Measurements from ENCODE around the gene DCDC2C.

Gene DCDC2C

DNA sequence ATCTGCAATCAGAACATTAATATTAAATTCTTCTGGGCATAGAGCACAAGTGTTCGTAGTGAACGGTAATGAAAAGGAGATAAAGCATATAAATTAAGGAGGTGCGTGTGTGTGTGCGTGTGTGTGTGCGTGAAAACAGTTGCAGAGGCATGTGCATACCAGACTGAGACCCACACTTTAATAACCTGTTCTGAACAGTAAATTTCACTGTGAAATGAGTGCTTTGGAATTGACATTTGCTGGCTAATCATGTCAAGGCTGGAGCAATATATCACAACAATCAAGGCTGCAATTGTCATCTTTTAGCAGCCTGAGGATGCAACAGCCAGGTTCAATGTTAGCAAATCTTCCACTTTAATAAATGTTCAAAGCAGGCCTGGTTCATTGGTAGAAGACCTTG lies 57.9 kb downstream of the DCDC2C start:
- no peak for DNase-seq (ENCODE audit: low read depth)
- in situ Hi-C loops (cut with HindIII; ENCODE audit: low sequenced_read_pairs) = no loop called here
- TF ChIP-seq, protein P1, sequence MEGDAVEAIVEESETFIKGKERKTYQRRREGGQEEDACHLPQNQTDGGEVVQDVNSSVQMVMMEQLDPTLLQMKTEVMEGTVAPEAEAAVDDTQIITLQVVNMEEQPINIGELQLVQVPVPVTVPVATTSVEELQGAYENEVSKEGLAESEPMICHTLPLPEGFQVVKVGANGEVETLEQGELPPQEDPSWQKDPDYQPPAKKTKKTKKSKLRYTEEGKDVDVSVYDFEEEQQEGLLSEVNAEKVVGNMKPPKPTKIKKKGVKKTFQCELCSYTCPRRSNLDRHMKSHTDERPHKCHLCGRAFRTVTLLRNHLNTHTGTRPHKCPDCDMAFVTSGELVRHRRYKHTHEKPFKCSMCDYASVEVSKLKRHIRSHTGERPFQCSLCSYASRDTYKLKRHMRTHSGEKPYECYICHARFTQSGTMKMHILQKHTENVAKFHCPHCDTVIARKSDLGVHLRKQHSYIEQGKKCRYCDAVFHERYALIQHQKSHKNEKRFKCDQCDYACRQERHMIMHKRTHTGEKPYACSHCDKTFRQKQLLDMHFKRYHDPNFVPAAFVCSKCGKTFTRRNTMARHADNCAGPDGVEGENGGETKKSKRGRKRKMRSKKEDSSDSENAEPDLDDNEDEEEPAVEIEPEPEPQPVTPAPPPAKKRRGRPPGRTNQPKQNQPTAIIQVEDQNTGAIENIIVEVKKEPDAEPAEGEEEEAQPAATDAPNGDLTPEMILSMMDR (IDR thresholded peaks at IDR 0.05; ENCODE audit: low read depth, low read length, missing control alignments) = no peak
- H3K4me3 ChIP-seq (ENCODE audit: low read depth, low read length) = no peak overlapping the region

DNA sequence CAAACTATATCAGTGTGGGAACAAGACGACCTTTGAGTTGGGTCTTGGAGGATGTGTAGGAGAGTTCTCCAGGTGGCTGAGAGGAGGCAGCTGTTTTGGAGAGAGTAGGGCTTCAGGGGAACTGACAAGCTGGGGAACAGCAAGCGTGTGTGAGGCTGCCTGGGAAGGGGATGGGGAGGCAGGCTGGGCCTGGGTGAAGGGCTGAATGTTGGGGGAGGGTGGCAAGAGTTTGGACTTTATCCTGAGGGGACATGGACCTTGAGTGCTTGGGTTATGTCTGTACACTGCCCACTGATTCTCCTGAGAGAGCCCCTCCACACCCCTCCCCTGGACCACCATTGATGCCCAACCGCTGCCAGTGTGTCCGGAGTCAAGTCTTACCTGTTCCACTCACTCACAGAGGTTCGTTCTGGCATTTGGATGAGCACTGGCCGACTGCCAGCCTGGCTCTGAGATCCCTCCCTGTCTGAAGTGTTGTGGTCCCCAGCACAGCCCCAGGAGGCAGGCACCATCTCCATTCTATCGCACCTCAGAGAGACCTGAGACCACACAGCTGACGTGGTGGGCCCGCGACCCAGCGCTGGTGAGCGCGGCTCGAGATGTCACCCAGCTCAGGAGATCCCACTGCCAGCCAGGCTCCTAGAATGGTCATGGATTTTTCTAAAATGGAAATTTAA lies 59.5 kb downstream of the DCDC2C start:
- in situ Hi-C loops (cut with HindIII; ENCODE audit: low sequenced_read_pairs) = no loop called here
- no peak overlapping the region for H3K4me3 ChIP-seq (ENCODE audit: low read depth, low read length)
- no peak for DNase-seq (ENCODE audit: low read depth)
- TF ChIP-seq, protein P1 (IDR thresholded peaks at IDR 0.05; ENCODE audit: low read depth, low read length, missing control alignments) = no peak

DNA sequence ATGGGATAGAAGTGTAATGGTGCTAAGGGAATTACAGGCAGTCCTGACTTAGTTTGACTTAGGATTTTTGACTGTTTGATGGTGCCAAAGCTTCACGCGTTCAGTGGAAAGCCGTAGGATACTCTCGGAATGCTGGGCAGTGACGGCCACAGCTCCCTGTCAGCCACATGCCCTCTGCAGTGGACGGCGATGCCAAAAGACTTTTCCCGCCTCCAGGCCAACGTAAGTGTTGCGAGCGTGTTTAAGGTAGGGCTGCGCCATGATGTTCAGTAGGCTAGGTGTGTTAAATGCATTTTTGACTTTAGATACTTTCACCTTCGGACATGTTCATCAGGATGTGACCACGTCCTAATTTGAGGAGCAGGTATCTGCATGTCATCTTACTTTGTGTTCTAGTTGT lies 63.4 kb downstream of the DCDC2C start:
- TF ChIP-seq, protein P1 (IDR thresholded peaks at IDR 0.05; ENCODE audit: low read depth, low read length, missing control alignments) = no peak
- no peak for DNase-seq (ENCODE audit: low read depth)
- in situ Hi-C loops (cut with HindIII; ENCODE audit: low sequenced_read_pairs) = no loop called here
- H3K4me3 ChIP-seq (ENCODE audit: low read depth, low read length) = no peak overlapping the region

DNA sequence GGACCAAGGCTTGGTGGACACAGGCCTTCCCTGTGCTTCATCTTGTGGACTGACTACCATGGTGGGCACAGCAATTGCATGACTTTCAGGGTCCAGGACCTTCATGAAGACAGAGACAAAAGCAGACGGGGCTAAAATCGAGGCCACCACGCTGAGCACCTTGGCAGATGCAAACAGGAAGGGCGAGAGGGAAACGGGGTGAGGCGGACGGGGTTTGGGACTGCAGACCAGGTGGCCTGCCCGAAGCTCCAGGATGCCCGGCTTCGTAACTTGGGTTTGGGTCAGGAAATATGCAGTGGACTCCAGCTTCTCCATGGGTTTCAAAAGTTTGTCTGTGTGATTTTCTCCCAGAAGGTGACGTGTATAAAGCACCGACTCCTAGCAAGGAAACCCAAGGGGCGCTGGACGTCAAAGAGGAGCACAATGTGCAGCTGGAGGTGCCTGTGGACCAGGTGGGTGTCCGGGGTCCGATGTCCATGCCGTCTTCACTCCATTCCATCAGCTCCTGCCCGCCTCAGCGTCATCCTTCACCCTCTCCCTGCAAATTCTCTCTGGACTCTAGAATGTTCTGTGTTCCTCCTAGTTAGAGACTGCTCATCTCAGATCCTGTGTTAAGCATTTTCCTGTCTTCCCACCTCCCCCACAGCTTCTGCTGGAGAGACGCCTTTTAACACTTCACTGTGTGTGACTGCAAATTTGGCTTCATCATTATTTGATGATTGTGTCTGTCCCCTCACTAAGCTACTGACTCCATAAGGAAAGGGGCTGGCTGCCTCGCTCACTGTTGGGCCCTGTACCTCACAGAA lies 65.8 kb downstream of the DCDC2C start:
- in situ Hi-C loops (cut with HindIII; ENCODE audit: low sequenced_read_pairs) = no loop called here
- DNase-seq (ENCODE audit: low read depth) = no peak
- H3K4me3 ChIP-seq (ENCODE audit: low read depth, low read length) = no peak overlapping the region
- TF ChIP-seq, protein P1 (IDR thresholded peaks at IDR 0.05; ENCODE audit: low read depth, low read length, missing control alignments) = no peak

DNA sequence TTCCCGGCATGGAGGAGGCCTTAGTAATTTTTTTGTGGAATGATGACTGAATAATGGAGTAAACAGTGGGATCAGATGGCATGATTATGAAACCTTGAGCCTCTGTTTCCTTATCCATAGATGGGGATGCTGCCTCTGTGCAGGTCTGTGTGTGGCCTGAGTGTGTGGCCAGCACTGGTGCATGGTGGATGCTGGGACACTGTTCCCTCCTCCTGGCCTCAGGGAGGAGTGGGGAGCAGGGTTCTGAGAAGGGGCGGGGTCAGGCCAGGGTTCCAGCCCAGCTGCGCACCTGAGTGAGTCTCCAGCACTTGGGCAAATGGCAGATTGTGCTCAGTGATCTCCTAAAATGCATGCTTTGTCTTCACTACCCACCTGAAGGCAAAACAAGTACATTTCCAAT lies 66.4 kb downstream of the DCDC2C start:
- in situ Hi-C loops (cut with HindIII; ENCODE audit: low sequenced_read_pairs) = no loop called here
- TF ChIP-seq, protein P1 (IDR thresholded peaks at IDR 0.05; ENCODE audit: low read depth, low read length, missing control alignments) = no peak
- DNase-seq (ENCODE audit: low read depth) = no peak
- no peak overlapping the region for H3K4me3 ChIP-seq (ENCODE audit: low read depth, low read length)

DNA sequence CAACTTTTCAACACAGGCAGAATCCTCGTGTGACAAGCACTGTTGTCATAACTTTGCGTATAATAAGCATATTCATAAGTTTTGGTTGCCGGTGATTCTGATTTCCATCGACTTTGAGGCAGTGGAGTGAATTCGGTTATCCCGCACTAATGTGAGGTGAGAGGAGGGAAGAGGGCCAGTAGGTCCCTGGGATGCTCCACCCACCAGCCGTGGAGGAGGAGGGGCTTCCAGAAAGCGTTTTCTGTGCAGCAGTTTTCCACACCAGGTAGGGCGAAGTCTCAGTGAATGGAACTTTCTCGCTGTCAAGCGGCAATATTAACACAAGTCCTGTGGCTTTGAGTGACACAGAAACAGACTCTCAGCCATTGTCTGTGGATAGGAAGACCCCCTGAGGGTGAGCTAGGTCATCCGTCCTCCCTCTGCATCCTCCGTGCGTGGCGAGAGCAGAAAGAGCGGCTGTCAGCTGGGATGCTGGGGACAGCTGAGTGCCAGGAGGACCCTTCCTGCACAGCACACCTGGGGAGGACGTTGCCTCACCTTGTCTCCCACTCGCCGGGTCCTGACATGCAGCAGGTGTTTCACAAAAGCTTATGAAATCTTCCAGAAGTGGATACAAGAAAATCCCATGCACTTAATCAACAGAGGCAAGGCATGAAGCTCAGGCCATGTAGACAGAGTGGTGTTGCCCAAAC lies 67.5 kb downstream of the DCDC2C start:
- in situ Hi-C loops (cut with HindIII; ENCODE audit: low sequenced_read_pairs) = no loop called here
- TF ChIP-seq, protein P1 (IDR thresholded peaks at IDR 0.05; ENCODE audit: low read depth, low read length, missing control alignments) = no peak
- no peak for DNase-seq (ENCODE audit: low read depth)

More for the DNA sequence above, 67.5 kb downstream of the DCDC2C start:
- no peak overlapping the region for H3K4me3 ChIP-seq (ENCODE audit: low read depth, low read length)

Measured in astrocyte of the cerebellum (primary cell).